Activated T-cell treated with anti-CD3 and anti-CD28 coated beads for 1 hour (primary cell): ENCODE measurements around the gene MRE11.
"Not testable (repeated sequence)": the region's sequence is repeated elsewhere in the genome, so short reads cannot be mapped to it uniquely, and the experiment has no call there.

Experiments used
- DNase-seq: peaks from one replicate; pipeline ENCODE4 v3.0.0-alpha.2; 2020; ENCODE audit warnings: low read depth

Gene MRE11

DNA sequence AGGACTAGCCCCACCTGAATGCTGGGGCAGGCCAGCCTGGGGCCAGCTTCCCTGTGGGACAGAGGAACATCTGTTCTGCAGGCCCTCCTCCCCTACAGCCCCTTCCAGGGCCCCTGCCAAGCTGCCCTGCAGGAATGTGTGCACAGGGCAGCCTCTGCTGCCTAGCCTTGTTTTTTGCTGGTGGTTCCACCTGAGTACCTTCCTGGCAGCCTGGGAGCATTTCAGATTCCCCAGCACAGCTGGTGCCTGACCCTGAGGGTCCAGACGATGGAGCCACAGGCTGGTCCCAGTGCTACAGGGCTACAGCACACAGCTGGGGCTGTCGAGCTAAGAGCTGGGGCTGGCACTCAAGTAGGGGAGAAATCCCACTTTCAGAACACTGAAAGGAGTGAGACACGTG lies 70.1 kb downstream of the MRE11 start:
- DNase-seq, result no peak

DNA sequence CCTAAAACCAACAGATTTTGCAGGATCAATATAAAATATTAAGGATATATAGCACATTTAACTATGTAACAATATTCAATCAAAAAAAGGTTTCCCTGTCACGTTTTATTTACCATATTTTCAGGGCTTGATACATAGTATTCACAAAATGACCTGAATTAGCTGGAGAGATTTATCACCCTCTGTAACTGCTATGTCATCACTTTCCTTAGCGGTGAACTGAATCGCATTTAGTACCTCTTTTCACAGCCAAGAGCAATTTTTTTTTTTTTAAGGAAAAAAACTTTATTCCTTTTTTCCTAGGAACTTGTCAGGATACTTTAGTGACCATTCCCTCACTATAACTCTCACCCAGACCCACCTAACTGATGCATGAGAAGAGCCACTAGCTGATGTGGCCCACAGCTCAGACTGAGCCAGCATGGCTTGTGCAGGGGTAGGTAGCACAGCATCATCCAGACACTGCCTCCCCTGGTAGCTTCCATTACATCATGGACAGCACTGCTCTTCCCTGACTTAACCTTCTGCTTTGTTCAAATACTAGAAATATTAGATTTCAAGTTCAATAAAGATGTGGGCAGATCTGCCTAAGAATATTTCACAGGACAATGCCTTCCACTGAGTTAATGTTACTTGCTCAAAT lies 75.4 kb downstream of the MRE11 start:
- no peak for DNase-seq

DNA sequence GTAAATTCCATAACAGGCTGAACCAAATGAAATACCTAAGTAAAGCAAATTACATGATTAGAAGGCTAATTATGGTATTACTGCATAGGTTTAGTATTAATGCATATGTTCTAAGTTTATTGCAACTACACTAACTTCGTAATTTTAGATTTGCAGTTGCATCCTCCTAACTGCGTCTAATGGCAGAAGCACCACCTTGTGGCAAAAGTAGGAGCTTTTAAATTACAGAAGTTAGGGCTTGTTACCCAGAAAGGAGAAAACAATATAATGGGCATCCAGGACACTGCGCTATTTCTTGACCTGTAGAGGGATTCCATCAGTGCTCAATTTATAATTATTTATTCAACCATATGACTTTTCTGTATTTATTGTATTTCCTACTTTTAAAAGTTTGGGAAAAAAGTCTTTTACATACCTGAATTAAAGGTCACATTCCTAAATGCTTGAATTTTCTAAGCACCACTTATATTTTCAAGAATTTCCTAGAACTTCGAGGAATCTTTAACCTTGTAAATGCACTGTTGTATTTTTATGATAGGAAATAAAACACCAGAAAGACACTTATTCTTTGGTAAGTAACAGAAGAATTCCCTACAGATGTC lies 76.2 kb downstream of the MRE11 start:
- no peak for DNase-seq

DNA sequence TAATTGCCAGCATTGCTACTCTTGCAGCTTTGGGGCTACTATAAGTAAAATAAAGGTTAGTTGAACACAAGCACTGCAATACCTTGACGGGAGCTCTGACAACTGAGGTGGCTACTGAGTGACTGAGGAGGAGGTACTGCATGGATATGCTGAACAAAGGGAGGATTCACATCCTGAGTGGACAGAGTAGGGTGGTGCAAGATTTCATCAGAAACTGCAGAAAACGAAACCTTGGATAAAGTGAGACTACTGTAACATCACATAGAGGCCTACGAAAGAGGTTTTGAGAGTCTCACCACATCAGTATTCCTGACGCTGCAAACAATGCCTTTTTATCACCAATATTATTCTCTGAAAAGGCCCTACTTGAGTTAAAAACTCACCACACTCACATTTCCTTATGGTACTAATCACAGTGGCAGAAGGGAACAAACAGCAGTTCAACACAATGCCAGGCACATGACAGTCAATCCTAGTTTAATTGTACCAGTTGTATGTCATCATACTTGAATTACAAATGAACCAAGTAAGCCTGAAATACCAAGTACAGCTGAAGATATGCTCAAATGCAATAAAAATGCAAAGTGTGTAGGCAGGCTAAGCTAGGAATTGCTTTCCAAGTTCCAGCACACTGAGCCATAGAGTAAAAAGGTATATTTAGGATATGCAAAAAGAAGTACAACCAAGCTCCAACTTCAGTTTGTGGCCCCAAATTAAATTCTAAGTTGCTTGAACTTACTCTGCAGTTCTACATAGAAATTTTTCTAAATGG lies 88.4 kb downstream of the MRE11 start:
- no peak for DNase-seq

DNA sequence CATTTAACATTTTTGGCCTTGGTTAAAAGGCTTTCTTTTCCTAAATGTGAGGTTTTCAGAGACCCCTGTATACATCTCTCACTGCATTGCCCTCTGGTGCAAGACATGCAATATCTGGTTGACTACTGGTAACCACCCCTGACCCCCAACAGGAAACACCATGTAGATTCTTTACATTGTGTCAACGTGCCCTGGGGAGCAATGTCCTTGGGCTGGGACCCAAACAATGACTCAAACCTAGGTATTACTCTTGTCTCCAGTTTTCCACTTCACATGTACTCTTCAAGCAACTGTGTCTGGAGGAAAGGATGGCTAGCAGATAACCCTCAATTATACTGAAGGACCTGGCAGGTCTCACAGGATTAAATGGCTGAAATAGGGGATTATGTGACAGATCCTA lies 91.3 kb downstream of the MRE11 start:
- DNase-seq, result no peak

DNA sequence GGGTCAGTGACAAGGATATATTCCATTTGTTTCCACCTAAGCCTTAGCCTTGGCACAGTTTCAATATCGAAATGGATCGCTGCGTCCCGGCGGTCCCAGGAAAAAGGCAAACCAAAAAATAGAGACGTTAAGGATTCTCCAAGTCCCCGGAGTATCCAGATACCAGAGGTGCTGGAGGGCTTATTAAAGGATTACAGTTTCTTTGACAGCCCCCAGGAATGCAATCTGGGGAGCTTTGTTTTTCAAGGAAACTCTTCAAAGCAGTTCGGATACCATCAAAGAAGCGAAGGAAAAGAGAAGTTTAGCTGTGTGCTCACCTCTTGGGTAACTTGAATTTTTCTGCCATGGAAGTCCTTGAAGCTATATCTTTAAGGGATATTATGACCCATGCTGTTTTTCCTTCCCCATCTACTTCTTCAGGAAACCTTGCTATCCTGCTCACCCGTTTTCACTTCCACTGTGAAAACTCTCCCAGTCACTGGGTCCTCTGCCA lies 91.8 kb downstream of the MRE11 start:
- no peak for DNase-seq

DNA sequence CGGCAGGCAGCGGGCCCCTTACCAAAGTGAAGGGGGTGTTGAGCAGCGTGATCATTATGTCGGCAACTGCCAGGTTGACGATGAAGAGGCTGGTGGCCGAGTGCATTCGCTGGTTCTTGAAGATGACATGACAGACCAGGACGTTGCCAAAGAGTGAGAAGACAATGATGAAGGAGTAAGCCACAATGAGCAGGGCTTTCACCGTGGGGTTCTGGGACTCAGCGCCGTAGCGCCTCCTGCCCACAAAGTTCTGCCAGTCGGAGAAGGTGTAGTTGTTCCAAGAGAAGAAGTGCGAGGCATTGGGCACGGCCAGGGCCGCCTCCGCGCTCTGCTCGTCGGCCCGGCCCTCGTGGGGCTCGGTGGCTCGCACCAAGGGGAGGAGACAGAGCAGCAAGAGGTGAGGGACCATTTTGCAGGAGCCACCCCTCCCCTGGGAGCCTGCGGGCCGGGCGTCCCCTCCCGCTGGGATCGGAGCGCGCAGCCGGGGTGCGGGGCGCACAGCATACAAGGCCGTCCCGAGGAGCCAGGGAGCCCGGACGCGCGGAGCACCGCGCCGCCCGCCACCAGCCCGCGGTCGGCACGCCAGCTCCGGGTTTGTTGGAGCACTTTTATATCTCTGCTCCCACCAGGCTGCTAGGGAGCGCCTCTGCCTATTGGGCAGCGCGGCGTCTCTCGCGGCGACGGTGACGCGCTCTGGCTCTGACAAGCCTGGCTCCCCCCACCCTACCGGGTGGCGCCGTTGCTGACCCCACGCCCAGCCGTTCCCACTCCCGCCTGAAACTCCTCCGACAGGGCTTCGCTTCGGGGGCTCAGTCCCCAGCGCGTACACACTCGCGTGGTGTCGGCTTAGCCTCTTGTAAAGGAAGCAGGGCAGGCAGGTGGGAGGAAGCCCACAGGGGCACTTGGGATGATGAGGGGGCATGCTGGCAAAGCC lies 92.5 kb downstream of the MRE11 start, which contains the start of gene GPR83:
Gene GPR83, minus strand, starts transcription at position 581 of the 934 bp plus-strand sequence. Its CDS starts 172 bp downstream, at position 409.
- DNase-seq, result no peak

DNA sequence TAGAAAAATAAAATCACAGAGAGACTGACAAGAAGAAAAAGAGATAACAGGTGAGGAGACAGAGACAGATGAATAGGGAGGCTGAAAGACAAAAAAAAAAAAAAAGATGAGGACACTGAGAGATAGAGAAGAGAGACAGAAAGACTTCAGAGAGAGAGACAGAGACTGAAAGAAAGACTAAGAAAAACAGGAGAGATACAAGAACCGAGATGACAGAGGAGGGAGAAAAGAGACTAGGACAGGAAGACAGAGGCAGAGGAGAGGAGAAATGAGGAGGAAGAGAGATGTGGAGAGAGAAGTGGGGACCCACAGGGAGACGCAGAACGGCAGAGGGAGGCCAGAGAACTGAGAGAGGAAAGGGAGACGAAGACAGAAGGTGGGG lies 93.2 kb downstream of the MRE11 start:
- DNase-seq, result no peak

DNA sequence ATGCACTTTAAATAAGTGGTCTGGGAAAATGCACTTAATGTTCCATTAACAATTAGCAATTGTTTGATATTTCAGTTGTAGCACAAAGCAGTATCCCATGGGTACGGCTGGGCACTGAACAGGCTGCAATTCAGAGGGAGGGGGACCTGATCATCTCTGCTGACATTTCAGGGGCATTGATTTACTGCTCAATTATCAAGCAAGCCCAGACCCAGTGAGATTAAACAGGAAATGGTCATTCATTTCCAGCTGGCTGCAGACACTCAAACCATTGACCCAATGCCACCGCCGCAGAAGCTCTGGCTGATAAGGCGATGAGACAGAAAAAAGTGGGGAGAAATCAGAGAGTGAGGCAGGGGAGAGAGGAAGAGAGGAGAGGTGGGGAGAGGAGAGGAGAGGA lies 93.6 kb downstream of the MRE11 start:
- DNase-seq, result no peak

DNA sequence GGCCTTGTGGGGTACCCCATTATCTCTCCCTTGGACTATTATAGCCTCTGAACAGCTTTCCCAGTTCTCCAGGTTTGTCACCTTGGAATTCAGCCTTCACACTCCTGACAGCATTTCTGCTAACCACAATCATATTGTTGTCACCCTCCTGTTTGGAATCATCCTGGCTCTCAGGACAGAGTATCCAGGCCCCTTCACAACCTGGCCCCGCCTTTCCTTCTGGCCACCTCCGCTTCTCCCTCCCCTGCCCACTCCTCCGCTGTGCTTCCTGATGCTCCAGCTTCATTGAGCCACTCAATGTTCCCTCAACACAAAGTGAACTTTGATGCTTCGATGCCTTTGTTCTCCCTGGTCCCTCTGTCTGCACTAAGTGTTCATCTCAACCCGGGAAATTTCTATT lies 95.5 kb downstream of the MRE11 start:
- no peak for DNase-seq

DNA sequence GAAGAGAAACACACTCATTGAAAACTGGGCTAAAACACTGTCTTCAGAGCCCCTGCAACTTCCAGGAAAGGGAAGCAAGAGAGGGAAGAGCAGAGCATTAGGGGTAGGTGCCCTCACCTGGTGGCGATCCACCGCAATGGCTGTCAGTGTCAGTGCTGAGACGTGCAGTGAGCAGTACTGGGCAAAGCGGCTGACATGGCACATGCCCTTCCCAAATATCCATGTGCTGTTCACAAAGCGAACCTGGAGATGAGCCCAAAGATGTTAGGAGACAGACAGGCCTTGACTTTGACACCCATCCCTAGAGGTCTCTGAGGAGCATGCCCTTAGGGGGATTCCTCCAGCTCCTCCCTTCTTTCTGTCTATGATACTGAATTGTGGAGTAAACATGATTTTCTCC lies 97.4 kb downstream of the MRE11 start:
- no peak for DNase-seq

DNA sequence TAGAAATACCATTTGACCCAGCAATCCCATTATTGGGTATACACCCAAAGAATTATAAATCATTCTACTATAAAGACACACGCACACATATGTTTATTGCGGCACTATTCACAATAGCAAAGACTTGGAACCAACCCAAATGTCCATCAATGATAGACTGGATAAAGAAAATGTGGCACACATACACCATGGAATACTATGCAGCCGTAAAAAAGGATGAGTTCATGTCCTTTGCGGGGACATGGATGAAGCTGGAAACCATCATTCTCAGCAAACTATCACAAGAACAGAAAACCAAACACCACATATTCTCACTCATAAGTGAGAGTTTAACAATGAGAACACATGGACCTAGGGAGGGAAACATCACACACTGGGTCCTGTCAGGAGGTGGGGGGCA lies 101.7 kb downstream of the MRE11 start:
- not testable (repeated sequence) for DNase-seq

DNA sequence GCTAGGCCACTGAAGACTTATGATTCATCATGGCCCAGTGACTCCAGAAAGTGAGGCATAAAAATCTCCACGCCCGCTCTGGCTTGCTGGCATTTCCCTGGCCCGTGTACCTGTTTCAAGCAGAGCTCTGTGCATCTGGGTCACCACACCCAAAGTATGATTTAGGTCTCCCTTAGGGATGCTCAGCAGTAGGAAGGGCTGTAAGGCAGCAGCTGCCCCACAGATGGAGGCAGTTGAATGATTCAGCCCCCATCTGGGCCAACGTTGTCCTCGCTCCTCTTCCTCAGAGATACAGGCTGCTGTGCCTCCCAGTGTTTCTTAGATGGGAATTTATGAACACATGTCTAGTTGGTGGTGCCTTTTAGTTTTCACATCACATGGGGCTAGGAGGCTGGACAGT lies 114.0 kb downstream of the MRE11 start:
- no peak for DNase-seq

DNA sequence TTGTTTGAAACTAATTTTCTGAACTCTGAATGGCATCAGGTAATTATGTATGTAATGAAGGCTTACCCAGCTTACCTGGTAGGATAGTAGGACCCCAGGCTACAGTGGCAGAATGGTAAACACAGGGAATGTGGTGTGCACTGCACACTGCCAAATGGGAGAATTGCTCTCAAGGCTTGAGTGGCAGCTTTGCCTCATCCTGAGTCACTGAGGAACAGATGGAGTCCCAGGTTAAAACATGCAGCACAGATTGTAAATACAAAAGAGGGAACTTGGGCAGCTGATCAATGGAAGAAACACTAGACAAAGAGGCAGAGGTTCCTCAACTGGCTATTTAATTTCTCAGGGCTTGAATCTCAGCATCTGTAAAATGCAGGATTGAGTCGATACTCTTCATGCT lies 116.8 kb downstream of the MRE11 start:
- no peak for DNase-seq

DNA sequence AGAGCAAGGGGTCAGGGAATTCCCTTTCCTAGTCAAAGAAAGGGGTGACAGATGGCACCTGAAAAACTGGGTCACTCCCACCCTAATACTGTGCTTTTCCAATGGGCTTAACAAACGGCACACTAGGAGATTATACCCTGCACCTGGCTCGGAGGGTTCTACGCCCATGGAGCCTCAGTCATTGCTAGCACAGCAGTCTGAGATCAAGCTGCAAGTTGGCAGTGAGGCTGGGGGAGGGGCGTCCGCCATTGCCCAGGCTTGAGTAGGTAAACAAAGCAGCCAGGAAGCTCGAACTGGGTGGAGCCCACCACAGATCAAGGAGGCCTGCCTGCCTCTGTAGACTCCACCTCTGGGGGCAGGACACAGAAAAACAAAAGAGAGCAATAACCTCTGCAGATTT lies 123.1 kb downstream of the MRE11 start:
- not testable (repeated sequence) for DNase-seq
